C4-2B (cell line): Measurements from ENCODE around the gene NOXA1.

ENCODE experiments used
- H3K27ac ChIP-seq: fragments of 450-650 bp; 2 replicates; pipeline ENCODE4 v1.5.1; 2017
- ZFX ChIP-seq: fragments of 450-650 bp; IDR thresholded peaks from 2 replicates; pipeline ENCODE4 v1.6.1; 2017
- TF ChIP-seq, protein P1 (sequence below): fragments of 450-650 bp; conservative IDR thresholded peaks from 2 replicates; pipeline ENCODE4 v1.5.1; 2017; ENCODE audit warnings: mild to moderate bottlenecking

NOXA1 gene

GRCh38 chr9:137397675-137398423 lies 25.3 kb upstream of the NOXA1 start:
- no peak overlapping the region for H3K27ac ChIP-seq
- TF ChIP-seq ZFX = no peak
- TF ChIP-seq, protein P1, sequence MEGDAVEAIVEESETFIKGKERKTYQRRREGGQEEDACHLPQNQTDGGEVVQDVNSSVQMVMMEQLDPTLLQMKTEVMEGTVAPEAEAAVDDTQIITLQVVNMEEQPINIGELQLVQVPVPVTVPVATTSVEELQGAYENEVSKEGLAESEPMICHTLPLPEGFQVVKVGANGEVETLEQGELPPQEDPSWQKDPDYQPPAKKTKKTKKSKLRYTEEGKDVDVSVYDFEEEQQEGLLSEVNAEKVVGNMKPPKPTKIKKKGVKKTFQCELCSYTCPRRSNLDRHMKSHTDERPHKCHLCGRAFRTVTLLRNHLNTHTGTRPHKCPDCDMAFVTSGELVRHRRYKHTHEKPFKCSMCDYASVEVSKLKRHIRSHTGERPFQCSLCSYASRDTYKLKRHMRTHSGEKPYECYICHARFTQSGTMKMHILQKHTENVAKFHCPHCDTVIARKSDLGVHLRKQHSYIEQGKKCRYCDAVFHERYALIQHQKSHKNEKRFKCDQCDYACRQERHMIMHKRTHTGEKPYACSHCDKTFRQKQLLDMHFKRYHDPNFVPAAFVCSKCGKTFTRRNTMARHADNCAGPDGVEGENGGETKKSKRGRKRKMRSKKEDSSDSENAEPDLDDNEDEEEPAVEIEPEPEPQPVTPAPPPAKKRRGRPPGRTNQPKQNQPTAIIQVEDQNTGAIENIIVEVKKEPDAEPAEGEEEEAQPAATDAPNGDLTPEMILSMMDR = no peak

GRCh38 chr9:137398561-137399468 lies 24.4 kb upstream of the NOXA1 start:
- TF ChIP-seq, protein P1 = no peak
- TF ChIP-seq ZFX = no peak
- H3K27ac ChIP-seq = no peak overlapping the region

DNA sequence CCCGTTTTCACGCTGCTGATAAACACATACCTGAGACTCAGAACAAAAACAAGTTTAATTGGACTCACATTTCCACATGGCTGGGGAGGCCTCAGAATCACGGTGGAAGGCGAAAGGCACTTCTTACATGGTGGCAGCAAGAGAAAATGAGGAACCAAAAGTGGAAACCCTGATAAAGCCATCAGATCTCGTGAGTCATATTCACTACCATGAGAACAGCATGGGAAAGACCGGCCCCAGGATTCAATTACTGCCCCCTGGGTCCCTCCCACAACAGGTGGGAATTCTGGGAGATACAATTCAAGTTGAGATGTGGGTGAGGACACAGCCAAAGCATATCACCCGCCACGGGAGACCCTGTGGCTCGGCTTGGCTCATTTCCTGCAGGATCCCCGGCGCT lies 20.4 kb upstream of the NOXA1 start:
- no peak for TF ChIP-seq ZFX
- TF ChIP-seq, protein P1 = no peak
- no peak overlapping the region for H3K27ac ChIP-seq

GRCh38 chr9:137403269-137403668 lies 19.9 kb upstream of the NOXA1 start:
- TF ChIP-seq, protein P1 = no peak
- no peak for TF ChIP-seq ZFX

GRCh38 chr9:137404961-137405567 lies 18.1 kb upstream of the NOXA1 start:
- no peak for TF ChIP-seq ZFX
- TF ChIP-seq, protein P1 = no peak
- H3K27ac ChIP-seq = no peak overlapping the region

More at GRCh38 chr9:137403269-137403668, 19.9 kb upstream of the NOXA1 start:
- no peak overlapping the region for H3K27ac ChIP-seq

GRCh38 chr9:137405677-137406081 lies 17.5 kb upstream of the NOXA1 start:
- no peak overlapping the region for H3K27ac ChIP-seq
- TF ChIP-seq, protein P1 = no peak
- TF ChIP-seq ZFX = no peak
